Measurements from ENCODE around the gene OTOS.

OTOS gene

DNA sequence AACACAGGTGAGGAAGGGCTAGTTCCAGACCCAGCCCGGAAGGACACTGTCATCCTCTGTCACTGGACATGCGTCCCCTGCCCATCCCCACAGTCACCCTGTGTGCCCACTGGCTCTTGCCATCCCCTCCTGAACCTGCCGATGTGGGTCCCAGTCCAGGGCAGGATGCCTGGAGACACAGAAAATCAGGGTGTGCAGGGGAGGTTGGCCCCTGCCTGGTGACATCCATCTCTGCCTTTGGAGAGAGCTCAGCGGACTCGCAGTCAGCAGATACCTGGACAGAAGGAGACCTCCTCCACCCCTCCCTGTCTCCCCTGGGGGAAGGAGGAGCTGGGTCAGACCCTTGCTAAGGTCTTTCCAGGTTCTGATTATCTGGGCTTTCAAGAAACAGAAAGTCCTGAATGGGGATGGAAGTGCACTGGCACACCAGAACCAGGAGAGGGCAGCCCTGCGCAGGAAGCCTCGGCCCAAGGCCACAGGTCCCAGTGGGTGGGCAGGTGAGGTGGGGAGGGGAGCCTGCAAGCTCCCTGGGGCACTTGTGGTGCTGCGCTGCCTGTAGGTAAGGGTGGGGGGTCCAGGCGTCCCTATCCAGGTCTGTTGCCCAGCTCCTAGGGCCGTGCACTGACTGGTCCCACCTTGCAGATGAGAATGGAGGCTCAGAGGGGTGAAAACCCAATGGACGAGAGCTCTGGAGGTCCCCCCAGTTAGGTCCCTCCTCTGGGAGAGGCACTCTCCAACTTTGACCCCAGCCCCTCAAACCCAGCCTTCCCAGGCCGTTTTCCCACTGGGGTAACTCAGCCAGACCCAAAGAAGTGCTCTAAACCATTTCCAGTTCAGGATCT is 9.7 kb upstream of the OTOS start:
- no peak for DNase-seq

GRCh38 chr2:240147911-240148587 is 7.6 kb upstream of the OTOS start:
- DNase-seq, result no peak

DNA sequence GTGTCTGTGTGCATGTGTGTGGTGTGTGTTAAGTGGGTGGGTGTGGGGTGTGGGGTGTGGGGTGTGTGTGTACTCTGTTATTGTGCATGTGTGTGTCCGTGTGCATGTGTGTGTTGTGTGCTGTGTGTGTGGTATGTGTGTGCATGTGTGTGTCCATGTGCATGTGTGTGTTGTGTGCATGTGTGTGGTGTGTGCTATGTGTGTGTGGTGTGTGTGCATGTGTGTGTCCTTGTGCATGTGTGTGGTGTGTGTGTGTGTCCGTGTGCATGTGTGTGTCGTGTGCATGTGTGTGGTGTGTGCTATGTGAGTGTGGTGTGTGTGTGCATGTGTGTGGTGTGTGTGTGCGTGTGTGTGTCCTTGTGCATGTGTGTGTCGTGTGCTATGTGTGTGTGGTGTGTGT is 6.9 kb upstream of the OTOS start:
- no peak for DNase-seq

GRCh38 chr2:240146627-240147278 is 6.3 kb upstream of the OTOS start:
- no peak for DNase-seq

DNA sequence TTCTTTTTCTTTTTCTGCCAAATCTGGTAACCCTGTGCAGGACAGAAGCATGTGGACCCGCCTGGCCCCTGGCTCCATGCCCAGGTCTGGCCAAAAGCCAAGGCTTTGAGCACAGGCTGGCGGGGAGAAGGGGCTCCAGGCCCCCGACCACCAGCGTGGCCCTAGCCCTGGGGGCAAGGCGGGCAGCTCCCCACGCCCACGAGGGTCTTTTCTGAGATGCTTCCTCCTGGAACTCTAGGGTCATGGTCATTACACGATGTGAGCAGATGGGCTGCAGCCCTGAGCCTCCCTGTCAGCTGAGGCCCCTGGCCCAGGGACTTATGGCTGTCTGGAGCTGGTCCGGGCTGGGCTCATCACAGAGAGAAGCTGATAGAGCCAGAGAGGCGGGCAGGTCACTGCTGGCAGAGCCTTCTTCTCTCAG is 5.7 kb upstream of the OTOS start:
- DNase-seq, result no peak

- no peak for DNase-seq
These were observed 5.0 kb upstream of the OTOS start for GRCh38 chr2:240145461-240145860.

DNA sequence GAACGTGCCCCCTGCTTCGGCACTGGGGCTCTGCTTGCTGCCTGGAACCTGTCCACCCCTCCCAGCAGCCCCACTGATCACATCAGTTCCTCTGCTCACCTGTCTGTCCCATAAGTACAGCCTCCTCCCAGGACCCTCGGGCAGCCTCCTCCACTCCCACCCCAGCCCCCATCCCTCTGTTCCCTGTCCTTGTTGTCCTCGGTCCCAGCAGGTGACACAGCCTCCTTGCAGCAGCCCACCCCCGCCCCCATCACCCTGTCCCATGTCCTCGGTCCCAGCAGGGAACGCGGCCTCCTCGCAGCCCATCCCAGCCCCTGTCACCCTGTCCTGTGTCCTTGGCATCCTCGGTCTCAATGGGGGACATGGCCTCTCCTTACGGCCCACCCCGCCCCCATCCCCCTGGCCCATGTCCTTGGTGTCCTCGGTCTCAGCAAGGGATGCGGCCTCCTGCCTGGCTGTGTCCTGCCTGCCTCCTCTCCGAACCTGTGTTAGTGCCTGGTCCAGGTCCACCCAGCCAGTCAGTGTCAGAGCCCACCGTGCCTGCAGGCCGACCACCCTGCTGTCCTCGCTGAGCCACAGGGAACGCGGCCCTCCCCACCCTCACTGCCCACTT is 4.3 kb upstream of the OTOS start:
- DNase-seq, result no peak

- DNase-seq, result peak; percentile 49
These were observed 3.6 kb upstream of the OTOS start for GRCh38 chr2:240143801-240144648.

GRCh38 chr2:240143276-240143675 is 2.8 kb upstream of the OTOS start:
- DNase-seq, result no peak

DNA sequence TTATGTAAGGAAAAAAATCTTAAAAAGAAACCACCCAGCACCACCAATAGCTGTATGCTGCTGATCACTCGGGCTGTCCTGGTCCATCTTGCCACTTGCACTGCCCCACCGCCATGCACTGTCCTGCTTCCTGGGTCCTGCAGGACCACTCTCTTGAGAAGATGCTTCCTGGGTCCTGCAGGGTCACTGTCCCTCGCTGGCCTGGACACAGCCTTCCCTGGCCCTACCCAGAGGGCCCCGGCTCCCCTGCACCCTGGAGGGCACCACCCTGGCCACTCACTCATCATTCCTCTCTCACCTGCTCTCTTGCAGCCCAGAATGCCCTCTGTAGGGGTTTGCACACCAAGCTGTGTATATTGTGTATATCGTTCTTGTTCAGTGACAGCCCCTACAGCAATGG is 2.4 kb upstream of the OTOS start:
- DNase-seq, result no peak

- DNase-seq, result no peak
These were observed 1.9 kb upstream of the OTOS start for GRCh38 chr2:240142256-240142775.

GRCh38 chr2:240141736-240142135 is 1.3 kb upstream of the OTOS start:
- DNase-seq, result no peak

DNA sequence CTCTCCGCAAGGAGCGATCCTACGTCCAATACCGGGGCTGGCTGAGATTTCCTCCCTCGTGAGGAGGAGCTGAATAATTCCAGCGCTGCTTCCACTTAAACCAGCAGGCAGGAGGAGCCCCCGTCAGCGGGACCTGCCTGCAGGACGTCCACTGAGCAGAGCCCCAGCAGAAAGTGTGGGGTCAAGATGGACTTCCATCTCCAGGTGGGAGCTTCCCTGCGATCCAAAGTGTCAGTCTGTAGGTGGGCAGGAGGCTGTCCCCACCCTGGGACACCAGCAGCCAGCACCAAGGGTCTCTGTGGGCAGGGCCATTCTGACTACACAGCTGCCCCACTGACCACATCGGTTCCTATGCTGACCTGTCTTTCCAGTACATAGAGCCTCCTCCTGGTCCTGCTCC is 462 bp upstream of the OTOS start:
- DNase-seq, result no peak

GRCh38 chr2:240139666-240140393 is 628 bp downstream of the OTOS start:
- DNase-seq, result no peak

GRCh38 chr2:240139011-240139441 is 1.4 kb downstream of the OTOS start:
- no peak for DNase-seq

GRCh38 chr2:240138254-240138984 is 2.0 kb downstream of the OTOS start:
- DNase-seq, result no peak

GRCh38 chr2:240137596-240138253 is 2.7 kb downstream of the OTOS start:
- no peak for DNase-seq

DNA sequence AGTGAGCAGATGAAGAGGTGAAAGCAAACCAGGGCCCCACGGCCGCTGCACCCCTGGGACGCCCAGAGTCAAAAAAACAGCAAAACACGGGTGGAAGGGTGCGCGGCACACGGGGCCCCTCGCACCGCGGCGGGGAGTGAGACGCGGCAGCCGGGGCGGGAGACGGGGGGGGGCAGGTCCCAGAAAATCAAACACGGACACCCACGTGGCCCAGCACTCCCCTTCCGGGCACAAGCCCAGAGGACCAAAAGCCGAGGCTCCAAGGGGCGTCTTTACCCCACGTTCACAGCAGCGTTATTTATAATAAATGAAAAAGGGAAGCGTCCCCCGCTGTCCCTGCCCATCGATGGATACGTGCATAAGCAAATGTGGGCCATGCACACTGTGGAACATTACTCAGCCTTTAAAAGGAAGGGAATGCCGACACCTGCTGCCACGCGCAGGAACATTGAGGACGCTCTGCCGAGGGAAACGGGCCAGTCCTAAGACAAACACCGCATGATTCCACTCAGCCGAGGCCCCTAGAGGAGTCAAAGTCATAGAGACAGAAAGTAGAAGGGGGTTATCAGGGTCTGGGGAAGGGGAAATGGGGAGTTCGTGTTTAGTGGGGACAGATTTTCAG is 3.7 kb downstream of the OTOS start:
- no peak for DNase-seq

DNA sequence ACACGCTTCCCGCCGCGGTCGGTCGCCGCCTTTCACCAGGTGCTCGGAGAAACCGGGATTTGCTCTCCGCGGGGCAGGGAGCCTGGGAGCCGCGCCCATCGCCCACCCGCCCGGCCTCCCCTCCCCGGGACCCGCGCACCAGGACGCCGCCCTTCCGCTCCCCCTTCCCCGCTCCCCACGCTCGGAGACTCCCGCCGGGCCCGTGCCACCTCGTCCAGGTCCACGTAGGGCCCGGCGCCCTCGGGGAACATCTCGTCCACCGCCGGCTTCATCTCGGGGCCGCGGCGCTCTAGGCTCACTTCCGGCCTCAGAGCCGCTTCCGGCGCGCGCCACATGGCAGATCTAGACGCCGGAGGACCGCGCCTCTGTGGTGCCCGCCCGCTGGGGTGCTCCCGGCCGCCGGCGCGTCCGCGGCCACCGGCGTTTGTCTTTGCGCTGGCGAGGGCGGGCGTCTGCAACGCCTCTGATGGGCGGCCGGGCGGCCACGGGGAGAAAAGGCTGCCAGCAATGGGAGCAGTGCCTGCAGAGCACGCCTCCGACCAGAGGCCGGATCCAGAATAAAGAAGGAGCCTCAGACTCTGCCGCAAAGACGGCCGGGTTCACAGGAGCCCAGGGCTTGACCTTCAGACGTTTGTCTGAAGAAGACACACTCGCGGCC is 4.3 kb downstream of the OTOS start, which contains the start of gene COPS9:
Gene COPS9, minus strand, starts transcription at position 293 of the 658 bp plus-strand sequence. Its CDS starts 21 bp downstream, at position 272.
- DNase-seq, result peak; percentile 51
